ENCODE data around the gene DNPEP.

DNA sequence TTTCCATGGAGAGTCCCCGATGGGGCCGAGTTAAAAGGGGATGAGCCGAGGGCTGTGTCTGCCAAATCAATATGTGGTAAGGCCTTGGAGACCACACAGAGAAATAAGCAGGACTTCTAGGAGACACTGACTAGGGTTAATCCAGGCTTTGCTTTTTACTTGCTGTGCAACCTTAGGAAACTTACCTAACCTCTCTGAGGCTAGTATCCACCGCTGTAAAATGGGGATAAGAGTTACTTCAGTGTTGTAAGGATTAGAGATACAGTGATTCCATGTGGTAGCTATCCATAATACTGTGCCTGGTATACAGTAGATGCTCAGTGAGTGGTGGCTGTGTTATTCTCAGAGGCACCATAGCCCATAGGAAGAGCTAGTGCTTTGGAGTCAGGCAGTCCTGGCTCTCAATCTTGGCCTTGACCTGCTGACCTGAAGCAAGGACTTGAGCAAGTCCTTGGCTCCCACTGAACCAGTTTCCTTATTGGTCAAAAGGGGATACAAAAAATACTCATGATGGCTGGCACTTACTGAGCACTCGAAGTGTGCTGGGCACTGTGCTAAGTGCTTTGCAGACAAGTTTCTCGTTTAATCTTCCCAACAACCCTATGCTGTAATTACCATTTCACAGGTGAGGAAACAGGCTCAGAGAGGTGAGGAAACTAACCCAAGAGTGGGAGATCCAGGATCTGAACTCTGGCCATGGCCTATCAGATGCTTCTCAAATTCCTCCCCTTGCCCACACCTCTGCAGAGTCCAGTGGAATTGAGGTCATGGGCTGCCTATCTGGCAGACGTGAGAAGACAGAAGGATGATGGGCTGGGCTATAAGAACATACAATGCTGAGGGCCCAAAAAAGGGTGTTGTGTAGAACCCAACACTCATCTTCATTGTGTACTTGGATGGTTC is 18.5 kb upstream of the DNPEP start:
- TF ChIP-seq, protein P1, sequence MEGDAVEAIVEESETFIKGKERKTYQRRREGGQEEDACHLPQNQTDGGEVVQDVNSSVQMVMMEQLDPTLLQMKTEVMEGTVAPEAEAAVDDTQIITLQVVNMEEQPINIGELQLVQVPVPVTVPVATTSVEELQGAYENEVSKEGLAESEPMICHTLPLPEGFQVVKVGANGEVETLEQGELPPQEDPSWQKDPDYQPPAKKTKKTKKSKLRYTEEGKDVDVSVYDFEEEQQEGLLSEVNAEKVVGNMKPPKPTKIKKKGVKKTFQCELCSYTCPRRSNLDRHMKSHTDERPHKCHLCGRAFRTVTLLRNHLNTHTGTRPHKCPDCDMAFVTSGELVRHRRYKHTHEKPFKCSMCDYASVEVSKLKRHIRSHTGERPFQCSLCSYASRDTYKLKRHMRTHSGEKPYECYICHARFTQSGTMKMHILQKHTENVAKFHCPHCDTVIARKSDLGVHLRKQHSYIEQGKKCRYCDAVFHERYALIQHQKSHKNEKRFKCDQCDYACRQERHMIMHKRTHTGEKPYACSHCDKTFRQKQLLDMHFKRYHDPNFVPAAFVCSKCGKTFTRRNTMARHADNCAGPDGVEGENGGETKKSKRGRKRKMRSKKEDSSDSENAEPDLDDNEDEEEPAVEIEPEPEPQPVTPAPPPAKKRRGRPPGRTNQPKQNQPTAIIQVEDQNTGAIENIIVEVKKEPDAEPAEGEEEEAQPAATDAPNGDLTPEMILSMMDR (IDR thresholded peaks at IDR 0.05), result no peak
- TF ChIP-seq POLR2A (IDR thresholded peaks at IDR 0.05) (no peak), POLR2AphosphoS5 (IDR thresholded peaks at IDR 0.05) (no peak), EP300 (IDR thresholded peaks at IDR 0.05) (no peak)
